ENCODE measurements around the gene KCTD11.

KCTD11 gene

GRCh38 chr17:7317161-7317803 is 34.7 kb upstream of the KCTD11 start:
- DNase-seq (ENCODE audit: low spot score): no peak
- TF ChIP-seq CTCF (IDR thresholded peaks at IDR 0.05; ENCODE audit: extremely low read depth, missing control alignments): no peak

GRCh38 chr17:7318121-7318860 is 33.7 kb upstream of the KCTD11 start:
- TF ChIP-seq CTCF (IDR thresholded peaks at IDR 0.05; ENCODE audit: extremely low read depth, missing control alignments): no peak
- no peak for DNase-seq (ENCODE audit: low spot score)

- no peak for TF ChIP-seq CTCF (IDR thresholded peaks at IDR 0.05; ENCODE audit: extremely low read depth, missing control alignments)
- DNase-seq (ENCODE audit: low spot score): no peak
Observed at GRCh38 chr17:7321466-7321865, 30.5 kb upstream of the KCTD11 start.

- no peak for TF ChIP-seq CTCF (IDR thresholded peaks at IDR 0.05; ENCODE audit: extremely low read depth, missing control alignments)
- DNase-seq (ENCODE audit: low spot score): no peak
Observed at GRCh38 chr17:7322520-7323194, 29.3 kb upstream of the KCTD11 start.

- peak; percentile 89 for TF ChIP-seq CTCF (IDR thresholded peaks at IDR 0.05; ENCODE audit: extremely low read depth, missing control alignments)
- DNase-seq (ENCODE audit: low spot score): peak; percentile 79
Observed at GRCh38 chr17:7323731-7324437, 28.1 kb upstream of the KCTD11 start.

GRCh38 chr17:7324438-7324779 is 27.6 kb upstream of the KCTD11 start:
- no peak for TF ChIP-seq CTCF (IDR thresholded peaks at IDR 0.05; ENCODE audit: extremely low read depth, missing control alignments)
- no peak for DNase-seq (ENCODE audit: low spot score)

All from GM20000 (cell line).